ENCODE measurements around the gene OR10AD1.

Gene OR10AD1

GRCh38 chr12:48189331-48190125 is 13.6 kb downstream of the OR10AD1 start:
- H3K36me3 ChIP-seq (ENCODE audit: insufficient read depth), result no peaks in the 10 kb centered on the region
- no peak overlapping the region for H3K9ac ChIP-seq
- TF ChIP-seq CTCF (conservative IDR thresholded peaks at IDR 0.05; ENCODE audit: low read depth, low read length), result peak; percentile 95
- H3K4me1 ChIP-seq (ENCODE audit: low read depth, poor library complexity, severe bottlenecking), result peaks cover 5% of the 10 kb centered on the region
- H3K27ac ChIP-seq, result no peak overlapping the region
- no peak overlapping the region for H3K4me2 ChIP-seq
- no peaks in the 10 kb centered on the region for H3K27me3 ChIP-seq (ENCODE audit: insufficient read depth, low read depth)
- H2AFZ ChIP-seq (ENCODE audit: low read depth), result no peak overlapping the region
- H3K4me3 ChIP-seq (IDR thresholded peaks at IDR 0.05; ENCODE audit: insufficient read depth, low read depth, low read length), result no peak overlapping the region
- H4K20me1 ChIP-seq (ENCODE audit: insufficient read depth), result no peaks in the 10 kb centered on the region
- H3K79me2 ChIP-seq (ENCODE audit: insufficient read depth, low read depth), result no peaks in the 10 kb centered on the region

GRCh38 chr12:48187916-48188695 is 15.0 kb downstream of the OR10AD1 start:
- no peak for TF ChIP-seq CTCF (conservative IDR thresholded peaks at IDR 0.05; ENCODE audit: low read depth, low read length)
- no peak overlapping the region for H3K4me2 ChIP-seq
- no peak overlapping the region for H3K4me3 ChIP-seq (IDR thresholded peaks at IDR 0.05; ENCODE audit: insufficient read depth, low read depth, low read length)
- peaks cover 5% of the 10 kb centered on the region for H3K4me1 ChIP-seq (ENCODE audit: low read depth, poor library complexity, severe bottlenecking)
- H3K36me3 ChIP-seq (ENCODE audit: insufficient read depth), result no peaks in the 10 kb centered on the region
- H3K9ac ChIP-seq, result no peak overlapping the region
- no peaks in the 10 kb centered on the region for H3K27me3 ChIP-seq (ENCODE audit: insufficient read depth, low read depth)
- H2AFZ ChIP-seq (ENCODE audit: low read depth), result no peak overlapping the region
- no peak overlapping the region for H3K27ac ChIP-seq
- H4K20me1 ChIP-seq (ENCODE audit: insufficient read depth), result no peaks in the 10 kb centered on the region
- no peaks in the 10 kb centered on the region for H3K79me2 ChIP-seq (ENCODE audit: insufficient read depth, low read depth)

- Histone ChIP-seq H3K4me1 (ENCODE audit: low read depth, poor library complexity, severe bottlenecking) (peaks cover 11% of the 10 kb centered on the region), H3K4me2 (no peak overlapping the region), H3K9ac (no peak overlapping the region), H3K27ac (no peak overlapping the region), H3K27me3 (ENCODE audit: insufficient read depth, low read depth) (no peaks in the 10 kb centered on the region), H3K79me2 (ENCODE audit: insufficient read depth, low read depth) (no peaks in the 10 kb centered on the region), H3K4me3 (IDR thresholded peaks at IDR 0.05; ENCODE audit: insufficient read depth, low read depth, low read length) (no peak overlapping the region), H2AFZ (ENCODE audit: low read depth) (no peak overlapping the region), H3K36me3 (ENCODE audit: insufficient read depth) (no peaks in the 10 kb centered on the region), H4K20me1 (ENCODE audit: insufficient read depth) (no peaks in the 10 kb centered on the region)
- no peak for TF ChIP-seq CTCF (conservative IDR thresholded peaks at IDR 0.05; ENCODE audit: low read depth, low read length)
Measured at GRCh38 chr12:48185181-48185919, 17.7 kb downstream of the OR10AD1 start.

GRCh38 chr12:48184549-48184922 is 18.6 kb downstream of the OR10AD1 start:
- H3K27me3 ChIP-seq (ENCODE audit: insufficient read depth, low read depth), result no peaks in the 10 kb centered on the region
- no peak overlapping the region for H3K4me2 ChIP-seq
- no peak overlapping the region for H3K4me3 ChIP-seq (IDR thresholded peaks at IDR 0.05; ENCODE audit: insufficient read depth, low read depth, low read length)
- no peaks in the 10 kb centered on the region for H3K79me2 ChIP-seq (ENCODE audit: insufficient read depth, low read depth)
- no peaks in the 10 kb centered on the region for H4K20me1 ChIP-seq (ENCODE audit: insufficient read depth)
- H3K9ac ChIP-seq, result no peak overlapping the region
- H2AFZ ChIP-seq (ENCODE audit: low read depth), result no peak overlapping the region
- H3K36me3 ChIP-seq (ENCODE audit: insufficient read depth), result no peaks in the 10 kb centered on the region
- peaks cover 11% of the 10 kb centered on the region for H3K4me1 ChIP-seq (ENCODE audit: low read depth, poor library complexity, severe bottlenecking)
- TF ChIP-seq CTCF (conservative IDR thresholded peaks at IDR 0.05; ENCODE audit: low read depth, low read length), result no peak
- H3K27ac ChIP-seq, result no peak overlapping the region

Measured in KMS-11 (cell line).